Kidney (tissue), 14 donors: ENCODE results near the gene RTP5. TPM values are rescaled to one million over a fixed set of nuclear protein-coding genes. Genes with fewer than 3 reads are reported as not detected.
A peak's percentile ranks its signal among the peaks of the same experiment; 100 is the strongest.
"Not testable (repeated sequence)": the region's sequence is repeated elsewhere in the genome, so short reads cannot be mapped to it uniquely, and the experiment has no call there.

Experiments
- DNase-seq, 5 donors: peaks; one replicate each; pipeline ENCODE4 v3.0.0-alpha.2; 2013 to 2020
- FAIRE-seq: peaks from 2 replicates; lab custom pipeline; 2012; peaks lifted over from hg19 to GRCh38; lab: Jason Lieb, UNC
- H3K27ac ChIP-seq, 2 donors: one replicate each; pipeline ENCODE4 v1.7.0; 2013; ENCODE audit warnings: low read depth in 2 of 2, low read length in 2 of 2, inconsistent platforms in 1 of 2
- H3K27me3 ChIP-seq: one replicate; pipeline ENCODE4 v1.7.1; 2013; ENCODE audit warnings: low read length, inconsistent platforms; ENCODE audit not compliant: control insufficient read depth, insufficient read depth
- H3K36me3 ChIP-seq, 3 donors: one replicate each; pipeline versions ENCODE4 v1.7.0 to v1.7.1; 2013; ENCODE audit warnings: low read length in 3 of 3, control low read depth in 1 of 3, inconsistent platforms in 1 of 3; ENCODE audit not compliant: insufficient read depth in 3 of 3, control insufficient read depth in 2 of 3
- H3K4me1 ChIP-seq, 3 donors: one replicate each; pipeline versions ENCODE4 v1.7.0 to v1.7.1; 2013; ENCODE audit warnings: low read length in 3 of 3, inconsistent platforms in 1 of 3, low read depth in 1 of 3; ENCODE audit not compliant: control insufficient read depth in 2 of 3, insufficient read depth in 2 of 3
- H3K4me3 ChIP-seq, 3 donors: one replicate each; pipeline versions ENCODE4 v1.7.0 to v1.8.1; 2013; ENCODE audit warnings: low read length in 3 of 3, control low read depth in 1 of 3, inconsistent platforms in 1 of 3
- H3K9ac ChIP-seq, 3 donors: one replicate each; pipeline versions ENCODE4 v1.7.0 to v1.7.1; 2013; ENCODE audit warnings: low read length in 3 of 3, control low read depth in 1 of 3, inconsistent platforms in 1 of 3
- H3K9me3 ChIP-seq, 3 donors: one replicate each; pipeline versions ENCODE4 v1.7.0 to v1.7.1; 2013; ENCODE audit warnings: low read length in 3 of 3, control low read depth in 1 of 3, inconsistent platforms in 1 of 3; ENCODE audit not compliant: control insufficient read depth in 2 of 3, insufficient read depth in 1 of 3
- CTCF ChIP-seq: IDR thresholded peaks from 3 replicates; pipeline ENCODE4 v1.5.1; 2012; ENCODE audit warnings: mild to moderate bottlenecking, moderate library complexity, borderline replicate concordance; ENCODE audit not compliant: insufficient read depth; ENCODE audit errors: extremely low read depth
- intact Hi-C: fragments of 100-400 bp; cut with DNase I; formaldehyde crosslinking; loops from one replicate; pipeline ENCODE4 v1.11.1; 2022
- polyA plus RNA-seq: library from polyadenylated mRNA; stranded (reverse); fragments of 350-450 nt; fragmentation: Illumina TruSeq; extraction: RNeasy Lipid Tissue Mini Kit (QIAGEN cat#74804); gene quantifications from one replicate; pipeline ENCODE4 v1.2.3, GENCODE V29; 2014; ENCODE audit warnings: low read depth, low replicate concordance; ENCODE audit not compliant: insufficient read depth
- total RNA-seq: library from RNA; stranded (reverse); fragmentation: NEBNext Ultra II Directional; extraction: Animal tissue kit (Norgen Biotek cat#: 25700); gene quantifications from one replicate; pipeline ENCODE4 v1.2.1, GENCODE V29; 2021
- donor health status: control.
- donor health status: control.
- donor health status: control.
- donor health status: control.
- donor health status: control.
- donor health status: DM: yes; HTN: yes; CAD: no.
- donor health status: Normal renal cell carcinoma (clear cell type).

The RTP5 gene
- total and polyA plus RNA-seq, 2 donors from 2014 or later = 0.13 TPM; not detected in 1

DNA sequence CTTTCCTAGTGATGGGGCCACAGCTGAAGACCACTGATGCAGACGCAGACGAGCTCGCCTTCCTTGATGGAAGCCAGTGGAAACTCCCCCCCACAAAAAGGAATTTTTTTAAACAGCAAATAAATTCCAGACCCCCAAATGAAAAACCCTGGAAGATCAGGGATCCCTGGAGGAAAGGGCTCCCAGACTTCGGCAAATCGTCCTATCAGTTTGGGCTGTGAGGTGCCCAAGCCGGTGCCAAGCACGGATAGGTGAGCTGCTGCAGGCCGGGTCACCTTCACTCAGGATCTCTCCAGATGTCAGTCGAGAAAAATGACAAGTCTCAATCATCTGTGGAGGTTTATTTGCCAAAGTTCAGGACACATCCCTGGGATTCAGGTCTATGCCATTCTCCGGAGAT lies 42.0 kb downstream of the RTP5 start:
- Histone ChIP-seq H3K4me3 (no peak overlapping the region), H3K27ac (no peak overlapping the region), H3K9ac (no peak overlapping the region), H3K36me3 (no peaks in the 10 kb centered on the region), H3K4me1 (no peaks in the 10 kb centered on the region), H3K27me3 (no peaks in the 10 kb centered on the region), H3K9me3 (peaks cover 0 to 5% (median 3%) of the 10 kb centered on the region in 3 donors)
- intact Hi-C loops = no loop called here
- TF ChIP-seq CTCF = no peak
- FAIRE-seq (no peak), DNase-seq (peak in 1 of 5 donors; percentile 3)

- DNase-seq (peak in 1 of 5 donors; percentile 13), FAIRE-seq (no peak)
- peaks cover 0 to 5% (median 3%) of the 10 kb centered on the region in 3 donors for H3K9me3 ChIP-seq
- H3K36me3 ChIP-seq = no peaks in the 10 kb centered on the region
- H3K27ac ChIP-seq = no peak overlapping the region
- intact Hi-C loops = no loop called here
- no peak overlapping the region for H3K4me3 ChIP-seq
- H3K4me1 ChIP-seq = no peaks in the 10 kb centered on the region
- no peak for TF ChIP-seq CTCF
- no peaks in the 10 kb centered on the region for H3K27me3 ChIP-seq
- H3K9ac ChIP-seq = no peak overlapping the region
Observed at GRCh38 chr2:241912021-241912555, 42.6 kb downstream of the RTP5 start.

- Histone ChIP-seq H3K4me3 (no peak overlapping the region), H3K9me3 (peaks cover 0 to 5% (median 3%) of the 10 kb centered on the region in 3 donors), H3K27me3 (no peaks in the 10 kb centered on the region), H3K4me1 (no peaks in the 10 kb centered on the region), H3K27ac (no peak overlapping the region), H3K9ac (no peak overlapping the region), H3K36me3 (no peaks in the 10 kb centered on the region)
- DNase-seq (no peak), FAIRE-seq (no peak)
- intact Hi-C loops = no loop called here
- no peak for TF ChIP-seq CTCF
Observed at GRCh38 chr2:241913703-241914102, 44.2 kb downstream of the RTP5 start.

DNA sequence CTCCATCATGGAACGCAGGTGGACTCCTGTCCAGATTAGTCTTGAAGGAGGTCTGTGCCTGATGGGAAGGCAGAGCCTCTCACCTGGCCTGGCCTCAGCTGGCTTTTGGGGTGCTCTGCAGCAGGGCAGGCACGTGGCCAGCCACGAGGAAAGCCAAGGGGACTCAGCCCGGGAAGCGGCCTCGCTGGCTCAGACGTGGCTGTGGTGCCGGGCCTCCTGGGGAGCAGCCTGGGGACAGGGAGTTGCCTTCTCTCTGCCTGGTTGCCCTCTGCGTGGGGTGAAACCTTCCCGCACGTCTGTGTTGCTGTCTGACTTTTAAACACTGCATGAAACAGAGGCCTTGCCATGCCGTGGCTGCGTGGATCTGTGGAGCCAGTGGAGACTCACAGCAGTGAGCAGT lies 45.0 kb downstream of the RTP5 start:
- Histone ChIP-seq H3K9me3 (peaks cover 0 to 5% (median 3%) of the 10 kb centered on the region in 3 donors), H3K36me3 (no peaks in the 10 kb centered on the region), H3K9ac (no peak overlapping the region), H3K4me1 (no peaks in the 10 kb centered on the region), H3K4me3 (no peak overlapping the region), H3K27ac (no peak overlapping the region), H3K27me3 (no peaks in the 10 kb centered on the region)
- DNase-seq = peak in 1 of 5 donors; percentile 16
- FAIRE-seq = no peak
- TF ChIP-seq CTCF = no peak
- intact Hi-C loops = no loop called here

- FAIRE-seq, H3K9ac ChIP-seq, H3K36me3 ChIP-seq, H3K4me1 ChIP-seq, H3K4me3 ChIP-seq, H3K27me3 ChIP-seq, intact Hi-C loops, H3K9me3 ChIP-seq, H3K27ac ChIP-seq, DNase-seq: not testable (repeated sequence)
Observed at GRCh38 chr2:241921631-241922030, 52.1 kb downstream of the RTP5 start.
